ENCODE measurements around the gene ENHO.

ENHO gene

GRCh38 chr9:34553511-34554021, 30.8 kb upstream of the ENHO start:
- peaks cover 8 to 13% of the 10 kb centered on the region in 2 donors for H3K4me1 ChIP-seq (ENCODE audit: control insufficient read depth in 2 of 2, insufficient read depth in 1 of 2, low read depth in 1 of 2, low read length in 2 of 2)
- H3K9me3 ChIP-seq (replicated peaks in 1 of 2; ENCODE audit: control insufficient read depth in 2 of 2, insufficient read depth in 1 of 2, low read depth in 1 of 2, low read length in 2 of 2) = no peaks in the 10 kb centered on the region
- WGBS, 2 donors (ENCODE audit: extremely low coverage in 2 of 2, insufficient read length in 2 of 2, insufficient replicate concordance in 1 of 2) = no CpG with 5 or more reads among the region's 18 CpGs
- H3K4me3 ChIP-seq (ENCODE audit: low read length in 2 of 2) = no peak overlapping the region
- no peak overlapping the region for H3K9ac ChIP-seq (ENCODE audit: low read depth, low read length, poor library complexity)
- no peak overlapping the region for H3K18ac ChIP-seq (ENCODE audit: low read length)
- DNase-seq (ENCODE audit: low spot score) = no peak
- H3K27me3 ChIP-seq (ENCODE audit: control insufficient read depth in 3 of 3, insufficient read depth in 3 of 3, low read depth in 1 of 3, low read length in 3 of 3) = no peaks in the 10 kb centered on the region
- H4K91ac ChIP-seq (ENCODE audit: low read depth, low read length, poor library complexity) = no peak overlapping the region
- H3K4ac ChIP-seq (ENCODE audit: low read length) = no peak overlapping the region
- no peak overlapping the region for H3K27ac ChIP-seq (replicated peaks; ENCODE audit: low read length)
- H3K23ac ChIP-seq (ENCODE audit: low read depth, low read length, poor library complexity) = no peak overlapping the region
- H3K36me3 ChIP-seq (replicated peaks in 1 of 2; ENCODE audit: control insufficient read depth in 2 of 2, insufficient read depth in 2 of 2, low read length in 2 of 2) = peaks cover 26 to 88% of the 10 kb centered on the region in 2 donors
- H2BK15ac ChIP-seq (ENCODE audit: low read length) = no peak overlapping the region
- H2AFZ ChIP-seq (ENCODE audit: low read length) = no peak overlapping the region
- no peak overlapping the region for H2BK5ac ChIP-seq (ENCODE audit: low read length)
- H4K8ac ChIP-seq (ENCODE audit: low read depth, low read length) = no peak overlapping the region
- H2BK12ac ChIP-seq (ENCODE audit: low read length) = no peak overlapping the region
- H3K79me1 ChIP-seq (ENCODE audit: low read depth, low read length) = no peaks in the 10 kb centered on the region
- H2AK5ac ChIP-seq (ENCODE audit: low read depth, low read length) = no peak overlapping the region
- no peak overlapping the region for H3K4me2 ChIP-seq (ENCODE audit: insufficient read depth, low read length, poor library complexity, severe bottlenecking)
- H3K14ac ChIP-seq (ENCODE audit: low read length) = no peak overlapping the region
- H2BK120ac ChIP-seq (ENCODE audit: low read depth, low read length) = no peak overlapping the region

- Histone ChIP-seq H3K9ac (ENCODE audit: low read depth, low read length, poor library complexity) (no peak overlapping the region), H3K4ac (ENCODE audit: low read length) (no peak overlapping the region), H2BK12ac (ENCODE audit: low read length) (no peak overlapping the region), H2AK5ac (ENCODE audit: low read depth, low read length) (no peak overlapping the region), H3K9me3 (replicated peaks in 1 of 2; ENCODE audit: control insufficient read depth in 2 of 2, insufficient read depth in 1 of 2, low read depth in 1 of 2, low read length in 2 of 2) (no peaks in the 10 kb centered on the region), H3K4me3 (ENCODE audit: low read length in 2 of 2) (no peak overlapping the region), H3K14ac (ENCODE audit: low read length) (no peak overlapping the region), H3K79me1 (ENCODE audit: low read depth, low read length) (no peaks in the 10 kb centered on the region), H3K36me3 (replicated peaks in 1 of 2; ENCODE audit: control insufficient read depth in 2 of 2, insufficient read depth in 2 of 2, low read length in 2 of 2) (peaks cover 24 to 82% of the 10 kb centered on the region in 2 donors), H3K27ac (replicated peaks; ENCODE audit: low read length) (no peak overlapping the region), H3K23ac (ENCODE audit: low read depth, low read length, poor library complexity) (no peak overlapping the region), H4K8ac (ENCODE audit: low read depth, low read length) (no peak overlapping the region), H2BK120ac (ENCODE audit: low read depth, low read length) (no peak overlapping the region), H2BK15ac (ENCODE audit: low read length) (no peak overlapping the region), H4K91ac (ENCODE audit: low read depth, low read length, poor library complexity) (no peak overlapping the region), H3K4me2 (ENCODE audit: insufficient read depth, low read length, poor library complexity, severe bottlenecking) (no peak overlapping the region), H3K27me3 (ENCODE audit: control insufficient read depth in 3 of 3, insufficient read depth in 3 of 3, low read depth in 1 of 3, low read length in 3 of 3) (no peaks in the 10 kb centered on the region), H2AFZ (ENCODE audit: low read length) (no peak overlapping the region), H2BK5ac (ENCODE audit: low read length) (no peak overlapping the region), H3K18ac (ENCODE audit: low read length) (no peak overlapping the region), H3K4me1 (ENCODE audit: control insufficient read depth in 2 of 2, insufficient read depth in 1 of 2, low read depth in 1 of 2, low read length in 2 of 2) (peaks cover 8 to 15% of the 10 kb centered on the region in 2 donors)
- WGBS, 2 donors (ENCODE audit: extremely low coverage in 2 of 2, insufficient read length in 2 of 2, insufficient replicate concordance in 1 of 2) = no CpG with 5 or more reads among the region's 2 CpGs
- no peak for DNase-seq (ENCODE audit: low spot score)
Measured at GRCh38 chr9:34552986-34553385, 30.2 kb upstream of the ENHO start.

- Histone ChIP-seq H4K91ac (ENCODE audit: low read depth, low read length, poor library complexity) (no peak overlapping the region), H2AK5ac (ENCODE audit: low read depth, low read length) (no peak overlapping the region), H3K27me3 (ENCODE audit: control insufficient read depth in 3 of 3, insufficient read depth in 3 of 3, low read depth in 1 of 3, low read length in 3 of 3) (no peaks in the 10 kb centered on the region), H2BK5ac (ENCODE audit: low read length) (no peak overlapping the region), H3K27ac (replicated peaks; ENCODE audit: low read length) (no peak overlapping the region), H2BK120ac (ENCODE audit: low read depth, low read length) (no peak overlapping the region), H4K8ac (ENCODE audit: low read depth, low read length) (no peak overlapping the region), H2AFZ (ENCODE audit: low read length) (no peak overlapping the region), H2BK12ac (ENCODE audit: low read length) (no peak overlapping the region), H3K9me3 (replicated peaks in 1 of 2; ENCODE audit: control insufficient read depth in 2 of 2, insufficient read depth in 1 of 2, low read depth in 1 of 2, low read length in 2 of 2) (no peaks in the 10 kb centered on the region), H3K79me1 (ENCODE audit: low read depth, low read length) (no peaks in the 10 kb centered on the region), H3K4ac (ENCODE audit: low read length) (no peak overlapping the region), H3K14ac (ENCODE audit: low read length) (no peak overlapping the region), H3K4me3 (ENCODE audit: low read length in 2 of 2) (no peak overlapping the region), H3K36me3 (replicated peaks in 1 of 2; ENCODE audit: control insufficient read depth in 2 of 2, insufficient read depth in 2 of 2, low read length in 2 of 2) (peaks cover 24 to 78% of the 10 kb centered on the region in 2 donors), H3K18ac (ENCODE audit: low read length) (no peak overlapping the region), H2BK15ac (ENCODE audit: low read length) (no peak overlapping the region), H3K4me1 (ENCODE audit: control insufficient read depth in 2 of 2, insufficient read depth in 1 of 2, low read depth in 1 of 2, low read length in 2 of 2) (peaks cover 8 to 15% of the 10 kb centered on the region in 2 donors), H3K4me2 (ENCODE audit: insufficient read depth, low read length, poor library complexity, severe bottlenecking) (no peak overlapping the region), H3K9ac (ENCODE audit: low read depth, low read length, poor library complexity) (no peak overlapping the region), H3K23ac (ENCODE audit: low read depth, low read length, poor library complexity) (no peak overlapping the region)
- no peak for DNase-seq (ENCODE audit: low spot score)
- no CpG with 5 or more reads among the region's 13 CpGs for whole genome bisulfite sequencing, 2 donors (ENCODE audit: extremely low coverage in 2 of 2, insufficient read length in 2 of 2, insufficient replicate concordance in 1 of 2)
Measured at GRCh38 chr9:34552606-34552981, 29.8 kb upstream of the ENHO start.

DNA sequence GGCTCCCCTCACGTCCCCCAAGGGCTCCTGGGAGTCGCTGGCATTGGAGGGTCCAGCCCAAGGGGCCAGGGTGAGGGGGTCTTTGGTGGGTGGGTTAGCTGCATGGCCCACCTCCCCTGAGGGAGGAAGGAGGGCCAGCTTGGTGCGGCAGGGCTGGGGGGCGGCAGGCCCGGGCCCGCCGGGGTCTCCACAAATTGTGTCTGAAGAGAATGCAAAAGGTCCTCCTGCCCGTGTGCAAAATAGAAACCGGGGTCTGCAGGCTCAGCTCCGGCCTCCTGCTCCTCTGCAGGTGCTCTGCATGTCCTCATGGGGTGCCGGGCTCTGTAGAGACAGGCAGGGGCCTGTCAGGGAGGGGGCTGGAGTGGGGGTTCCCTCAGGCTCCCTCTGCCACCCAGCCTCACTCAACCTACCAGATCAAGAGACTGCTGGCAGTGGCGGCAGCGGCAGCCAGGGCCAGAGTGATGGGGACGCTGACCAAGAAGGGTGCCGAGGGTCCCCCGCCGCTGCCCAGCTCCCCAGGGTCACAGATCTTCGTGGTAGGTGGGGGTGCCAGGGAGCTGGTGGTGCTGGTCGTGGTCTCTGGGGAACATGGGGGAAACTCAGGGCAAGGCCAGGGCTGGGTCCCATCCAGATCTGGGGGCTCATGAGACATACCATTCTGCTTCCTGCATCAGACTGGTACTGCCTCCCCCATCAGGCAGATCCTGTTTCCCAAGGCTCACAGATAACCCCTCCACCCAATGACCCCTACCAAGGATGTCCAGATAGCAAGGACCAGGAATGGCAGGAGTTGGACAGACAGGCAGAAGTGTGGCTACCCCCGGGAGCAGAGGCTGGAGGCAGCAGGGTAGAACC, 29.2 kb upstream of the ENHO start:
- no peak overlapping the region for H4K91ac ChIP-seq (ENCODE audit: low read depth, low read length, poor library complexity)
- H3K36me3 ChIP-seq (replicated peaks in 1 of 2; ENCODE audit: control insufficient read depth in 2 of 2, insufficient read depth in 2 of 2, low read length in 2 of 2) = peaks cover 19 to 72% of the 10 kb centered on the region in 2 donors
- peak overlapping the region; percentile 45 for H3K23ac ChIP-seq (ENCODE audit: low read depth, low read length, poor library complexity)
- no peak overlapping the region for H3K14ac ChIP-seq (ENCODE audit: low read length)
- no peak overlapping the region for H4K8ac ChIP-seq (ENCODE audit: low read depth, low read length)
- H2BK5ac ChIP-seq (ENCODE audit: low read length) = no peak overlapping the region
- no peak overlapping the region for H3K18ac ChIP-seq (ENCODE audit: low read length)
- H3K4ac ChIP-seq (ENCODE audit: low read length) = no peak overlapping the region
- H2AFZ ChIP-seq (ENCODE audit: low read length) = no peak overlapping the region
- no peak overlapping the region for H3K9ac ChIP-seq (ENCODE audit: low read depth, low read length, poor library complexity)
- no CpG with 5 or more reads among the region's 20 CpGs for WGBS, 2 donors (ENCODE audit: extremely low coverage in 2 of 2, insufficient read length in 2 of 2, insufficient replicate concordance in 1 of 2)
- DNase-seq (ENCODE audit: low spot score) = no peak
- H3K4me3 ChIP-seq (ENCODE audit: low read length in 2 of 2) = no peak overlapping the region
- H3K27me3 ChIP-seq (ENCODE audit: control insufficient read depth in 3 of 3, insufficient read depth in 3 of 3, low read depth in 1 of 3, low read length in 3 of 3) = no peaks in the 10 kb centered on the region
- peaks cover 8 to 15% of the 10 kb centered on the region in 2 donors for H3K4me1 ChIP-seq (ENCODE audit: control insufficient read depth in 2 of 2, insufficient read depth in 1 of 2, low read depth in 1 of 2, low read length in 2 of 2)
- no peaks in the 10 kb centered on the region for H3K9me3 ChIP-seq (replicated peaks in 1 of 2; ENCODE audit: control insufficient read depth in 2 of 2, insufficient read depth in 1 of 2, low read depth in 1 of 2, low read length in 2 of 2)
- no peak overlapping the region for H2BK15ac ChIP-seq (ENCODE audit: low read length)
- peak overlapping the region; percentile 12 for H2BK120ac ChIP-seq (ENCODE audit: low read depth, low read length)
- H3K4me2 ChIP-seq (ENCODE audit: insufficient read depth, low read length, poor library complexity, severe bottlenecking) = no peak overlapping the region
- no peak overlapping the region for H2AK5ac ChIP-seq (ENCODE audit: low read depth, low read length)
- no peaks in the 10 kb centered on the region for H3K79me1 ChIP-seq (ENCODE audit: low read depth, low read length)
- no peak overlapping the region for H2BK12ac ChIP-seq (ENCODE audit: low read length)
- H3K27ac ChIP-seq (replicated peaks; ENCODE audit: low read length) = no peak overlapping the region
